Uterus (tissue), 2 donors: ENCODE data around the gene FJX1.

Experiments used
- CTCF ChIP-seq, 4 experiments: fragments of 200-600 bp in 2 of 4; fragments of 450-650 bp in 2 of 4; sonication (generic) in 2 of 4; IDR thresholded peaks; one replicate each; pipeline ENCODE4 v1.5.1; 2016 to 2019; ENCODE audit warnings: antibody characterized with exemption in 4 of 4, mild to moderate bottlenecking in 2 of 4, moderate library complexity in 1 of 4
- POLR2A ChIP-seq, 2 donors: fragments of 450-650 bp; IDR thresholded peaks; one replicate each; pipeline ENCODE4 v1.6.1; 2016; ENCODE audit warnings: antibody characterized with exemption in 2 of 2, mild to moderate bottlenecking in 1 of 2, moderate library complexity in 1 of 2

DNA sequence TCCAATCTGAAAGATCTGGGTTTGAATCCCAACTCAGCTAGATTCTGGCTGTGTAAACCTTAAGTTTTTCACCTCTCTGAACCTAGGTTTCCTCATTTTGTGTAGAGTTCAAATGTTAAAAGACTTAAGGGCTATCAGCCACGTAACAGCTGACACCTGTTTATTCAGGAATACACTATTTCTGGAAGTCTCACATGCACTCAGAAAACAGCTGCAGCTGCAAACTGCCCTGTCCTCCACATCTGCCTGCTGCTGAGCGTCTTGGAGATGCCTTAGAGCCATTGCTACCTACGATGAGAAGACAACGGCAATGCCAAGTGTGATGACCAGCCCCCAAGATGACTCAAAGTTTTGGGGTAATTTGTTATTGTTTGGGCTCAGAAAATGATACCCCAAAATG lies 37.6 kb downstream of the FJX1 start:
- TF ChIP-seq CTCF (IDR thresholded peaks at IDR 0.05) (no peak), POLR2A (IDR thresholded peaks at IDR 0.05) (no peak)
